Measurements from ENCODE around the gene MUSK.
"Not testable (repeated sequence)": the region's sequence is repeated elsewhere in the genome, so short reads cannot be mapped to it uniquely, and the experiment has no call there.

The MUSK gene

DNA sequence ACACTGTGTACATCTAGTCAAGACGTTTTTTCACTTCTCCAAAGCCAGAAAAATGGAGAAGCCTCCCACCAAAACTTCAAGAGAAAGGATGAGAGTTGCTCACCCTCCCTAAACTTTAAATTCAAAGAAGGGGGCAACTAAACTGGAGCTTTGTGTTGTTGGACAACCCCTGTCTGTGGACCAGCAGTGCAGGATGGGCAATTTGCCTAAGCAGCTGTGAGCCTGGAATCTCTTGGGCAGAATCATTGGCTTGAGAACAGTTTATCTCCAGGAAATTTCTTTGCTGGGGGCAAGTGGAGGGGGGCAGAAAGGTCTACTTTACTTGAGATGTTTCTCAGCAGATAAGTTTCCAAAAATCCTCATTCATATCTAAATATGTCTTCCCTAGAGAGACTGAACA is 151.8 kb downstream of the MUSK start:
- no peak for DNase-seq

DNA sequence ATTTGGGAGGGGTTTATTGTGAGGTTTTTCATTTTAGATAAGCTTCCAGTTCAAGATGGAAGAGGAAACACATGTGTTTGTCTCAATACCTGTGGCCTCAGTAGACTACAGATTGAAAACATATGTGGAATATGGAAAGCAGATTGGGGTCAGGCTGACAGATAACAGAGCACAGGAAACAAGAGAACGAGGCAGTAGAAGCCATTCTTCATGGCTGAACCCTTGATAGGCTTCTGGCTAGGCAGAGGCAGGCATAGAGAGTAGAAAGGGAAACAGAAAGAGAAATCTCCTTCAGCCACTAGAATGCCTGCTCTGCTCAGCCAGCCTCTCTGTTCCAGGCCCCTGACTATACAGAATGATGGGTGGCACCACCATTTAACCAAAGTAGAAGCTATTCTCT is 152.5 kb downstream of the MUSK start:
- no peak for DNase-seq

GRCh38 chr9:110825129-110825528 is 156.5 kb downstream of the MUSK start:
- DNase-seq = not testable (repeated sequence)

DNA sequence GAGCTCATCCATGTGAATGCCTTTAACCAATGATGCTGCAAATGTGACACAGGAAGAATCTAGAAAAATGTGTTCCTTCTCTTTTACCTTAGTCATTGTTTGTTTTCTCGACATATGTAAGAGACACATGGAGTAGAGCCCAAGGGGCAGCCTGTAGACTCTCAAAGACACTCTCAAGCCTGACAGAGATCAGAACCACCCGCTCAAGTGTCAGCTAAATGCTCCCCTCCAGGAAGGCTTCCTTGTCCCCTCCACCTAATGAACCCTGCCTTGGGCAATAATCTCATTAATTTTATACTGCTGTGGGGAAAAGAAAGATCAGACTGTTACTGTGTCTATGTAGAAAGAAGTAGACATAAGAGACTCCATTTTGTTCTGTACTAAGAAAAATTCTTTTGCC is 157.4 kb downstream of the MUSK start:
- no peak for DNase-seq

- DNase-seq = not testable (repeated sequence)
Measured at GRCh38 chr9:110826400-110826799, 157.8 kb downstream of the MUSK start.

- no peak for DNase-seq
Measured at GRCh38 chr9:110828264-110828663, 159.7 kb downstream of the MUSK start.

DNA sequence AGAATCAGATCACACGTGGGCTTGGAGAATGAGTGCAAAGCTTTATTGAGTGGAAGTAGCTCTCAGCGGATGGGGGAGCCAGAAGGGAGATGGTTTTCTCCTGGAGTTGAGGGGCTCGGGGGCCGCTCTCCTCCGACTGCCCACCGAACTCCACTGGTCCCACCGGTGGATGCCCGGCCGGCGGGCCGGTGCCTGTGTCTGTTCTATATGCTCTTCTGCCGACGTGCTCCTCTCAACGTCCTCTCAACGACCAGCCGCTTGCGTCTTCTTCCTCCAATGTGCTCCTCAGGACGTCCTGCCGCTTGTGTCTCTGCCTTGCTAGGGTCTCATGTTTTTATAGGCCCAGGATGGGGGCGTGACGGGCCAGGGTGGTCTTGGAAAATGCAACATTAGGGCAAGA is 161.9 kb downstream of the MUSK start:
- no peak for DNase-seq

DNA sequence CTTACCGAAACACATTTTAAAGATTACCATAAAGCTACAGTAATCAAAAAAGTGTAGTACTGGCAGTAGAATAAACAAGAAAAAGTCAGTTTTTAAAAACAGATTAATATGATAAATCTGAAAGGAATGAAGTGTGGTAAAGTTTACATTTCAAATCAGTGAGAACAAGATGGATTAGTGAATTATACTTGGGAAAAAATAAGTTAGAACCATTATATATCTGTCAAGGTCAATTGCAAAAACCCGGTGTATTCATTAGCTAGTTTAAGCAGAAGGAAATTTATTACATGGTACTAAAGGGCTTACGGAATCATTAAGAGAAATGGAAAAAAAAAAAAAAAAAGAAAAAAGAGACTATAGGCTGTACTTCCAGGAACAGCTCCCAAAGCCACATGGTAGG is 164.3 kb downstream of the MUSK start:
- no peak for DNase-seq

GRCh38 chr9:110835404-110835803 is 166.8 kb downstream of the MUSK start:
- DNase-seq = no peak

GRCh38 chr9:110835859-110836271 is 167.3 kb downstream of the MUSK start:
- no peak for DNase-seq

DNA sequence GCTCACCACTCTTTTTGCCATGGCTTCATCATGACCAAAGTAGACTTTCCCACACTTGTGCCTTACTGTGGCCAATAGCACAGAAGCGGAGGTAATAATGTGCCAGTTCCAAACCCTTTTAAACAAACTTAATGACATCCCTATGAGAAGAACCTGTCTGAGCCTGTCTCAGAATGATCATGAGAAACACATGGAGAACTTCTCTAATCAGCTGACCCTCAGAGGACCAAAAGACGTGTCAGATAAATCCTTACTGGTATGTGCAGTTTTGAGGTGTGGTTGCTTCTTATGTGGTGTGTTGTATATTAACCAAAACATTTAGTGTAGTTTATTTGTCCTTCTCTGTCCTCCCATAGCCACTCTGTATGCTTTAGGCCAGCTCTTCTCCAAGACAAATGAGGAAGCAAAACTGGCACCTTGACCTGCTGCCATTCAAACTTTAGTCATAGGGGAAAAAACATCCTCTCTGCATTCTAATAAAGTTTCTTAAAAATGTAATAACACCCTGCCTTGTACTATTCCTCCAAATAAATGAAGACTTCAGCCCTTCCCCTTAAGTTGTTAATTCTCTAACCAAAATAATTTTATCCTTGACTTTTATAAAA is 168.9 kb downstream of the MUSK start:
- DNase-seq = no peak

- no peak for DNase-seq
Measured at GRCh38 chr9:110842169-110842568, 173.6 kb downstream of the MUSK start.

GRCh38 chr9:110842986-110843385 is 174.4 kb downstream of the MUSK start:
- DNase-seq = no peak

DNA sequence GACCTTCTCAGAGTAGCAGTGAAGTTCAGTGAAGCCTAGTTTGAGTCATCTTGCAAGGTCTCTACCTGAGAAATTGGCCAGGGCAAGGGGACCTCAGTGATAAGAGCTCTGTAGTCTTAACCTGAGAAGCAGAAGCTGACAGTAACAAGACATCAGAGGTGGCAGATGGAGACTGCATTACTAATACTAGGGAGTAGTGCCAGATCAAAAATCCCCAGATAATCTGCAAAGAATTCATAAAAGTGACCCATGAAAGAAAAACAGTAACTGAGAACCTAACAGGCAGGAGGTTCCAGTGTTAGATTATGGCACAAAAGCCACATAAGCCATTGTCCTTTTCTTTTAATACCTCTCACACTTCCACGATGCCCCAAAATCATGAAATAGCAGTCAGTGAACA is 175.5 kb downstream of the MUSK start:
- DNase-seq = no peak

- DNase-seq = no peak
Measured at GRCh38 chr9:110846215-110846614, 177.6 kb downstream of the MUSK start.

- no peak for DNase-seq
Measured at GRCh38 chr9:110847671-110848070, 179.1 kb downstream of the MUSK start.

DNA sequence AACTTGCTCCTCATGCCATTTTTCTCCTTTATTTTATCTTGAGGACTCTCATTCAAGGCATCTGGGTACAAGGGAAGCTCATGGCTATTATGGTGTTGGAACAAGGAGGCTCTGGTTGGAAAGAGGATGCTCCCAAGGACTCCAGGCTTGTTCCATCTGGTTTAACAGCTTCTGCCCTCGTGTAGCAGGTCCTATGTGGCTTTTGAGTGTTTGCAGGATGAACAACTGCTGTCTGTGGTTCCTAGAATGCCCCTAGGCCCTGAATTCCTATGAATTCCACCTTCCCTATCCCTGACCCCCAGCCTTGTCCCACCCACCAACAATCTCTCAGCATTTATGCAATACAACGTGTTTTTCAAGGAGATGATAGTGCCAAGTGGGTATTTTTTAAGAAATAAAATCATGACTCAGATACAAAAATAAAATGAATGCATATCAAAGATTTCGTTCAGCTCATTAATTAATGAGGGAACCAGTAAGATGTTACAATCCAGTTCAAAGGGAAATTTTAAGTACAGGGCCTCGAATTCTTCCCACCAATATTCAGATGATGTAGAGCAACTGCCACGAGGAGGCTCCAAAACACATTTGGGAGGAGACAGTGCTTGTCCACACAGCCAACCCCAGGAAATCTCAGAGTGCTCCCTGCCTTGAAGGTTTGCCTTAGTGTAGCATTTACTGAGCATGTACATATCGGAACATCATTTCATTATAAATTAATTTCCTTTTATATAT is 182.0 kb downstream of the MUSK start:
- DNase-seq = no peak

Data from stimulated activated CD4-positive, alpha-beta T cell treated with anti-CD3 and anti-CD28 coated beads, Interleukin-1b, Interleukin-23, amount 100 ng/mL, for 48 hours (primary cell).